Cardiac muscle cell (in vitro differentiated cells and primary cell): ENCODE measurements around the gene OBP2B. TPM values are rescaled to one million over a fixed set of nuclear protein-coding genes. Genes with fewer than 3 reads are reported as not detected.
"Not testable (repeated sequence)": the region's sequence is repeated elsewhere in the genome, so short reads cannot be mapped to it uniquely, and the experiment has no call there.

Source experiments
- DNase-seq, 2 donors: peaks; one replicate each; pipeline versions ENCODE4 v3.0.0 to v3.0.0-alpha.2; 2010 to 2017; ENCODE audit warnings: low read depth in 1 of 2, low spot score in 1 of 2
- H3K27ac ChIP-seq: fragments of 200-600 bp; sonication (generic); 2 replicates; pipeline ENCODE4 v1.5.1; 2016
- H3K27me3 ChIP-seq: fragments of 200-600 bp; sonication (generic); 2 replicates; pipeline ENCODE4 v1.6.0; 2016; ENCODE audit warnings: control low read depth
- H3K36me3 ChIP-seq: fragments of 200-600 bp; sonication (generic); 2 replicates; pipeline ENCODE4 v1.5.1; 2016; ENCODE audit warnings: control low read depth
- H3K4me1 ChIP-seq: fragments of 200-600 bp; sonication (generic); 2 replicates; pipeline ENCODE4 v1.8.1; 2017; ENCODE audit warnings: low read depth, mild to moderate bottlenecking, mixed run types
- H3K4me3 ChIP-seq: fragments of 200-600 bp; sonication (generic); 2 replicates; pipeline ENCODE4 v1.5.1; 2016; ENCODE audit warnings: mild to moderate bottlenecking
- H3K9me3 ChIP-seq: fragments of 200-600 bp; sonication (generic); 2 replicates; pipeline ENCODE4 v1.5.1; 2017; ENCODE audit warnings: low read depth, mild to moderate bottlenecking, control low read depth
- polyA plus RNA-seq: library from polyadenylated mRNA; unstranded; fragments of >200 nt; fragmentation: Nextera tagmentation; extraction: Ambion mirVana; gene quantifications from 2 replicates; pipeline ENCODE4 v1.2.1, GENCODE V29; 2016
- total RNA-seq: library from RNA; depleted of rRNA; stranded (reverse); fragments of >200 nt; gene quantifications from 2 replicates; pipeline ENCODE4 v1.2.3, GENCODE V29; 2016
- TF ChIP-seq, protein P1 (sequence below): IDR thresholded peaks from 2 replicates; pipeline ENCODE4 v1.5.1; 2012; ENCODE audit warnings: low read depth, mild to moderate bottlenecking, low read length

OBP2B gene
- total and polyA plus RNA-seq, 2 experiments from 2014 or later: 0.35 TPM; not detected in 1

DNA sequence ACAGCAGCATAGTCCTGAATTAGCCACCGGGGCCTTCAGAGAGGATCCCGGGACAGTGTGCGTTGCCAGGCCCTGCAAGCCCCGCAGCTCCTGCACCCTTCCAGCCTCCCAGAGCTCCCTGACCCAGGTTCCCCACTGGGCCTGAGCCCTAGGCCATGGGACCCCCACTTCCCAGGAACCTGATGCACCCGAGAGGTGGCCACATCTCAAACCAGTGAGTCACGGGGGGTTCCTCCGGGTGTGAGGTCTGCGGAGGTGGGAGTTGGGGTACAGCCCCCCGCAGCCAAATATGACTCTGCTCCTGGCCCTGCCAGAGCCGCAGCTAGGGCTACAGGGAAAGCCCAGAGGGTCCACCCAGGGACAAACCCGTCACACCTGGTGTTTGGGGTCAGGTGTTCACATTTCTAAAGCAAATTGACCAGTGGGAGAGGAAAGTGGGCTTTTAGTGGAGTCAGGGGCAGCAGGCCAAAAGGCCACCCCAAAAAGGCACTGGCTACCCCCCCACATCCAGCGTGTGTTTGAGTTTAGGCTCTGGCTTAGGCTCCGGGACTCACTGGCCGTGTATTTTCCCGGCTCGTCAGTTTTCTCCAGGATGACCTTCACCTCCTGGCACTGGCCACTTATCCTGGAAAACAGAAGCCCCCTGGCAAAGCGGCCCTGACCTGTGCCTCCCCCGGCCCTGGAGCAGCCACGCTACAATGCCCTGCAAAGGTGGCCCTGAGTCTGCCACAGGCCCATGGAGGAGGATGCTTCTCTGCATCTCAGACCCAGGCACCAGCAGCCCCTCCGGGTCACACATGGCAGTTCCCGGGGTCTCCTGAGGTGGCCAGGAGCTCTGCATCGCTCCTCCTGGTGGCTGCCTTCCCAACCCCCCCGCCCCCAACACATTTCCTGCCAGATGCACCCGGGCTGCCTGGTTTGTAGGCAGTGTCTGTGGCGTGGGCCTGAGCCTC is 17.4 kb upstream of the OBP2B start:
- Histone ChIP-seq H3K9me3 (no peaks in the 10 kb centered on the region), H3K4me3 (no peak overlapping the region), H3K27me3 (no peaks in the 10 kb centered on the region), H3K4me1 (no peaks in the 10 kb centered on the region), H3K36me3 (no peaks in the 10 kb centered on the region), H3K27ac (no peak overlapping the region)
- TF ChIP-seq, protein P1, sequence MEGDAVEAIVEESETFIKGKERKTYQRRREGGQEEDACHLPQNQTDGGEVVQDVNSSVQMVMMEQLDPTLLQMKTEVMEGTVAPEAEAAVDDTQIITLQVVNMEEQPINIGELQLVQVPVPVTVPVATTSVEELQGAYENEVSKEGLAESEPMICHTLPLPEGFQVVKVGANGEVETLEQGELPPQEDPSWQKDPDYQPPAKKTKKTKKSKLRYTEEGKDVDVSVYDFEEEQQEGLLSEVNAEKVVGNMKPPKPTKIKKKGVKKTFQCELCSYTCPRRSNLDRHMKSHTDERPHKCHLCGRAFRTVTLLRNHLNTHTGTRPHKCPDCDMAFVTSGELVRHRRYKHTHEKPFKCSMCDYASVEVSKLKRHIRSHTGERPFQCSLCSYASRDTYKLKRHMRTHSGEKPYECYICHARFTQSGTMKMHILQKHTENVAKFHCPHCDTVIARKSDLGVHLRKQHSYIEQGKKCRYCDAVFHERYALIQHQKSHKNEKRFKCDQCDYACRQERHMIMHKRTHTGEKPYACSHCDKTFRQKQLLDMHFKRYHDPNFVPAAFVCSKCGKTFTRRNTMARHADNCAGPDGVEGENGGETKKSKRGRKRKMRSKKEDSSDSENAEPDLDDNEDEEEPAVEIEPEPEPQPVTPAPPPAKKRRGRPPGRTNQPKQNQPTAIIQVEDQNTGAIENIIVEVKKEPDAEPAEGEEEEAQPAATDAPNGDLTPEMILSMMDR: no peak
- DNase-seq: no peak

DNA sequence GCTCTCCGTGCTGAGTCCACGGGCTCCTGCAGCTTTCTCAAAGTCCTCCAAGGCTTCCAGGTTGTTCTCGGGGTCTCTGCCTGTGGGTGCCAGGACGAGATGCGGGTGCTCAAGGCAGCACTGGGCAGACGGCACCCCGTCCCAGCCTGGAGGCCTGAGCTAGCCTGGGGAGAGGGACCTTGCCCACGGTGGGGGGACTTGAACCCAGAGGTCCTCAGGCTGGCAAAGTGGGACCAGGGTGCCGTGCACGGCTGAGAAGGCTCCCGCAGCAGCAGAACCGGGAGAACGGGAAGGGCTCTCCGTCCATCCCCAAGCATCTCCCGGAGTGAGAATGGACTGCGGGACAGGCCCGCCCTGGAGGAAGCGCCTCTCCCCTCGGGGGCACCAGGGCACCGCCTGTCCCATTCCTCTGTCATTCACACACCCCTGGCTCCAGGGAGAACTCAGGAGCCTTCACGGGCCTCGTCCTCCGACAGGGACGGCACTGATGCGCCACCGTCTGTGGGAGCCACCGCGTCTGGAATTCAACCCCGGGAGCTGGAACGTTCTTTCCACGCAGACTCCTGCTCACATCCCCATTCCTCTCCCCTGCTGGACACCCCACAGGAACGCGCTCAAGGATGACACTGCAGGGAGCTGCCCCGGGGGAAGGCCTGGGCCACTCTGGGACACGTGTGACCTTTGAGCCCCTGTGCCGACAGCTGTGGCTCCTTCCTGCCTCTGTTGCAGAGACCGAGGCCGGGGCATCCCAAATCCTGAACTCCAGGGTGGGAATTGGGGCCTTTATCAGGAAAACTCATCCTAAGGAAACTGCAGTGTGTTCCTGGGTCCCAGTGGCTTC is 16.3 kb upstream of the OBP2B start:
- TF ChIP-seq, protein P1: no peak
- Histone ChIP-seq H3K27me3 (no peaks in the 10 kb centered on the region), H3K4me1 (no peaks in the 10 kb centered on the region), H3K9me3 (no peaks in the 10 kb centered on the region), H3K36me3 (no peaks in the 10 kb centered on the region), H3K4me3 (no peak overlapping the region), H3K27ac (no peak overlapping the region)
- DNase-seq: no peak

DNA sequence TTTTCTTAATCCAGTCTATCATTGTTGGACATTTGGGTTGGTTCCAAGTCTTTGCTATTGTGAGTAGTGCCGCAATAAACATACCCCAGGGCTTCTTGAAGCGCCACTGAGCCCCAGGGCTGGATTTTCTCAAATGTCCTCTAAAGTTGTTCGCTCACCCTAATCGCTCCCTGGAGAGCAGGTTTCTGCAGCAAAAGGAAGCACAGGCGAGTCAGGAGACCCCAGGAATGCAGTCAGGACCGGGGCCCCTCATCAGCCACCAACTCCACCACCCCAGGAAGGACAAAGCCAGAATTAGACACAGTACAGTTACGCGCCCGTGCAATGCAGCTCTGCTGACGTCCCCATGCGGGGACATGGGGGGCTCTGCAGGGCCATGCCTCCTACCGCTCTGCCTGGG is 15.7 kb upstream of the OBP2B start:
- Histone ChIP-seq H3K4me3 (no peak overlapping the region), H3K9me3 (no peaks in the 10 kb centered on the region), H3K27me3 (no peaks in the 10 kb centered on the region), H3K4me1 (no peaks in the 10 kb centered on the region), H3K36me3 (no peaks in the 10 kb centered on the region), H3K27ac (no peak overlapping the region)
- TF ChIP-seq, protein P1: no peak
- no peak for DNase-seq

DNA sequence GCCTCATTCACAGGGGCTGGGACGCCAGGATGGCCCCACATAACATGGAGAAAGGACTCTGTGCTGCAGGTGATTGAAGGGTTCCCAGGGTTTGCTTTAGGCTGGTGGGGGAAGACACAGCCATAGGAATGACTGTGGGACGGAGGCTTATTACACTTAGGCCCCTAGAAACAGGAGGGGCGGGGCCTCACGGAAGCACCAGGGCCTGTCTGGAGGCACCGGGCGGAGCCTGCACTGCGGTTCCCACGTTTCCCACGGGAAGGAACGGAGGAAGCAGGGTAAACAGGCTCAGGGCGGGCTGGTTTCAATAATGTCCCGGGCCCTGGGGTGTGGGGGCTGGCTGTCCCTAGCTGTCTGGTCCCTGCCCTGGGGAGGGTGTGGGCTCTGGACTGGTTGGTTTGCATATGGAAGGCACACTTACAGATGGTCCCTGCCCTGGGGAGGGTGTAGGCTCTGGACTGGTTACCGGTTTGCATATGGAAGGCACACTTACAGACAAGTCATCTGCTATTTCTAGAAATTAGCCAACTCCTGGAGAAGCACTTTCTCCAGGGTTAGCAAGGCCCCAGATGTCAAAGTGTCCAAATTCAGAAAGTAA is 14.2 kb upstream of the OBP2B start:
- not testable (repeated sequence) for H3K9me3 ChIP-seq, H3K4me3 ChIP-seq, H3K36me3 ChIP-seq, H3K27me3 ChIP-seq, H3K27ac ChIP-seq, DNase-seq, H3K4me1 ChIP-seq

DNA sequence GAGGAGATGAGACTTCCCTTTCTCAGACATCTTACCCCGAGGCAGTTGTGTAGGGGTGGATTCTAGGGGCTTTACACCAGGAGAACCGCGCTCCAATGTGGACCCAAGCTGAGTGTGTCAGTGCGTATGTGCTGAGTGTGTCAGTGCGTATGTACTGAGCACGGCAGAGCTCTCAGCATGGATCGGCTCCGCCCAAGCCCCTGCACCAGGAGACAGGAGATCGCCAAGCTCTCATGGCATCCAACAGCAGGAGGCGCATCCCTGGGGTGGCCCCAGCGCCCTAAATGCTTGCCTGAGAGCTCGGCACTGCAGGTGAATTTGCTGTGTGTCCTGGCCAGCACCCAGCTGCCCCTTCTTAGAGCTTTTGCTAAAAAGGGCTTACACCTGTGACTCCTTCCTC is 12.9 kb upstream of the OBP2B start:
- not testable (repeated sequence) for H3K9me3 ChIP-seq, H3K27ac ChIP-seq, H3K27me3 ChIP-seq, H3K36me3 ChIP-seq, H3K4me3 ChIP-seq, DNase-seq, H3K4me1 ChIP-seq

DNA sequence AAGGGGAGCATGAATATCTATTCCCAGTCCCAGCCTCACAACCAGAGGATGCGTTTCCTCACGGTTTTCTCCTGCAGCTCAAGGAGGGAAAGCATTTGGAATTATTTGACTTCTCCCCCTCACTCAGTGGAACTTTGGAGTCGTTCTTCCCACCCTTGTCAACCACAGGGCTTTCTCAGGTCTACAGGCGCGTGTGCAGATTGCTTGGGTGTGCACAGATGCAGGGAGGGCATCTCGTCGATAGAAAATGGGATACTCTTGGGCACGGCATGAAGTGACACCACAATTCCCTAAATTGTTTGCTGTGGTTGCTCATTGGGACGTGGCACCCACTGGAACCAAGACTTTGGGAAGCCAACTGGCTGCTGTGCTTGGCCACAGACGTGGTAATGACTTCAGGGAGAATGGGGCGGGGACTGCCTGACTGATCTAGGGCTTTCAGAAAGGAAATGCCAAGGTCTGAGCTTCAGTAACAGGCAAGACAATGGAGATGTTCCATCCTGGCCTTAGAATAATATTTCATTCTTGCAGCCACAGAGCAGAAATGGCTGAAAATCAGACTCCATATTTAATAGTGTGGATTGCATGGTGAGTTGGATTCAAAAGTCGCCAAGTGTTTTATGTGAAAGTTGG is 12.2 kb upstream of the OBP2B start:
- TF ChIP-seq, protein P1: no peak
- H3K4me1 ChIP-seq: no peaks in the 10 kb centered on the region
- H3K36me3 ChIP-seq: no peaks in the 10 kb centered on the region
- no peak overlapping the region for H3K27ac ChIP-seq
- DNase-seq: no peak
- no peak overlapping the region for H3K4me3 ChIP-seq
- H3K27me3 ChIP-seq: peaks cover 4% of the 10 kb centered on the region
- no peaks in the 10 kb centered on the region for H3K9me3 ChIP-seq

DNA sequence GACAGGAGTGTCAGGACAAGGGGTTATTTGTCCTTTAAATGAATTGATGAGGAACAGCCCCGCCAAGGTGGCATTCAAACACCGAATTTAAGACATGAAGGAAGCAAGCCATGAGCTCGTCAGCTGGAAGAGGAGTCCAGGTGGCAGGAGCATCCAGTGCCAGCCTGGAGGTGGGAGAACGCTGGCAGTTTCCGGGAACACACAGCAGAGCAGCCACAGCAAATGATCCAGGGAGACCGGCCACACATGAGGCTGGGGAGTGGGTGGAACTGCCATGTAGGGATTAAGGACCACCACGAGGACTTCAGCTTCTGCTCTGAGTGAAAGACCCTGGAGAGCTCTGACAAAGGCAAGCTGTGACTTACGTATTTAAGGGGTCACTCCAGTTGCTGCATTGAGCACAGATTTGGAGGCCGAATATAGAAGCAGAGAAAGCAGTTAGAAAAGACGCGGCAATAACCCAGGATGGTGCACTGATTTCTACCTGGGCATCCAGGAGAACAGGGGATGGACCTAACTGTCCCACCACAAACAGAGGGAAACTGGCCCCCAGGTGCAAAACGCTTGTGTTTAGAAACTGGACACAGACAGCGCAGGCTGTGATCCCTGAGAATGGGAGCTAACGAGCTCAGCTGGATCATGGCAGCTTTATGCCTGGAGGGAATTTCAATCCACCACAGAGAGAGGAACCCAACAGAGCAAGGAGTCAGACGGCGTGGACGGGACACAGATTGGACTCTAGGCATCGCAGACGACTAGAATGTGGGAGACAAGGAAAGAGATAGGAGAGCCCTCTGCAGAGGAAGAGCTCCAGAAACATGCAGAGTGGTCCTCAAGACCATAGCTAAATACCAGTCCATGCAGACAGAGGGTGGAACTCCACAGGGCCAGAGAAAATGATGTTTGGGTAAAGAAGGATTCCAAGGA is 9.3 kb upstream of the OBP2B start:
- H3K27me3 ChIP-seq, H3K9me3 ChIP-seq, DNase-seq, H3K4me1 ChIP-seq, H3K4me3 ChIP-seq, H3K27ac ChIP-seq, H3K36me3 ChIP-seq: not testable (repeated sequence)

DNA sequence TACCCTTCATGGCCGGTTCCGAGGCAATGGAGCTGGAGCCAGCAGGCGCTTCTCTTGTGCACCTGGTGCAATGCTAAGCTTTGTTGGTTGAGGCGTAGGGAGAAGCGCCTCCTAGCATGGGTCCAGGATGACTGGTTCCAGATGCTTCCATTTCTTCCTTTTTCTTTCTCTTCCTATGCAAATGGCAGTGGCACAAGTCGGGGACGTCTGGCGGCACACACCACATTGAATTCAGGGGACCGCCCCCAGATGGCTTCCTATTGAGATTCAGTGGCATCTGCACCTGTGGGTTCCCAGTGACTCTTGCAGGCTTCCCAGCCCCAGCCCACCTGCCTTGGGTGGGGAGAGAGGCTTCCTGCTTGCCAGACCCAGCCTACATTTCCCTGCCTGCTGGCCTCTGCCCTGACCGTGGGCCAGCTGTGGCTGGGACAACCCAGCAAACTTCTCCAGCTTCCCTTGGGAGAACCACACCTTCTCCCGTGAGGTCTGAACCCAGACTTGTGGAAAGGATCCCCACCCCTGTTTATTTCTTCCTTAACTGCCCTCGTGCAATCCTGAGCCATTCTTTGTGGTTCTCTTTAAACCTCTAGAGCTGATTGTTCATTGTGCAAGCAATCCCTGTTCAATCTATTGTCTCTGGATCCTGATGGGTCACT is 8.4 kb upstream of the OBP2B start:
- not testable (repeated sequence) for H3K27me3 ChIP-seq, H3K9me3 ChIP-seq, H3K27ac ChIP-seq, H3K36me3 ChIP-seq, H3K4me1 ChIP-seq, DNase-seq, H3K4me3 ChIP-seq
